ENCODE data around the gene SF3A2.

GRCh38 chr19:2233601-2234280, 2.9 kb upstream of the SF3A2 start:
- TF ChIP-seq POLR2A (IDR thresholded peaks at IDR 0.05; ENCODE audit: low read depth, low read length) = peak; percentile 7; the same call in 1 of the 2 replicates
- TF ChIP-seq TAF1 (IDR thresholded peaks at IDR 0.05; ENCODE audit: low read depth, low read length) = no peak

All from GM12891 (cell line).